DND-41 (cell line): ENCODE measurements around the gene C11orf24.

Source experiments
- ATAC-seq: fragments of 200-7000 bp; cut with Tn5 transposase; 3 replicates; pipeline ENCODE4 v1.9.1; 2021; ENCODE audit warnings: low read depth; ENCODE audit not compliant: insufficient read depth
- DNase-seq: peaks from one replicate; pipeline ENCODE4 v3.0.0-alpha.2; 2020
- H2AFZ ChIP-seq: 2 replicates; pipeline ENCODE4 v1.6.0; 2012; ENCODE audit warnings: low read depth, low read length
- H3K27ac ChIP-seq: 2 replicates; pipeline ENCODE4 v1.5.1; 2012; ENCODE audit warnings: low read length, inconsistent platforms
- H3K27me3 ChIP-seq: fragments of 200-600 bp; sonication (generic); 2 replicates; pipeline ENCODE4 v1.6.0; 2012; ENCODE audit warnings: low read length, mild to moderate bottlenecking, inconsistent platforms; ENCODE audit not compliant: insufficient read depth, poor library complexity
- H3K36me3 ChIP-seq: 2 replicates; pipeline ENCODE4 v1.5.1; 2012; ENCODE audit warnings: low read length, inconsistent platforms; ENCODE audit not compliant: insufficient read depth
- H3K4me1 ChIP-seq: 2 replicates; pipeline ENCODE4 v1.5.1; 2012; ENCODE audit warnings: mild to moderate bottlenecking, low read length; ENCODE audit not compliant: insufficient read depth
- H3K4me2 ChIP-seq: 2 replicates; pipeline ENCODE4 v1.6.0; 2012; ENCODE audit warnings: mild to moderate bottlenecking, moderate library complexity, low read length, inconsistent platforms; ENCODE audit not compliant: insufficient read depth
- H3K4me3 ChIP-seq, 2 experiments: fragments of 200-600 bp in 1 of 2; shearing (Covaris generic) in 1 of 2; 2 replicates each; pipeline ENCODE4 v1.5.1; 2012 to 2016; ENCODE audit warnings: inconsistent platforms in 2 of 2, low read length in 2 of 2, mild to moderate bottlenecking in 2 of 2, low read depth in 1 of 2, moderate library complexity in 1 of 2
- H3K79me2 ChIP-seq: 2 replicates; pipeline ENCODE4 v1.6.0; 2012; ENCODE audit warnings: low read length, inconsistent platforms; ENCODE audit not compliant: insufficient read depth
- H3K9ac ChIP-seq: 2 replicates; pipeline ENCODE4 v1.6.0; 2012; ENCODE audit warnings: low read depth, mild to moderate bottlenecking, inconsistent platforms, low read length, moderate library complexity
- H3K9me3 ChIP-seq: 2 replicates; pipeline ENCODE4 v1.5.1; 2012; ENCODE audit warnings: low read length, moderate library complexity, mild to moderate bottlenecking, inconsistent platforms; ENCODE audit not compliant: insufficient read depth, severe bottlenecking
- H4K20me1 ChIP-seq: 2 replicates; pipeline ENCODE4 v1.6.0; 2012; ENCODE audit warnings: low read length; ENCODE audit not compliant: insufficient read depth
- EZH2 ChIP-seq: IDR thresholded peaks from 3 replicates; pipeline ENCODE4 v1.6.1; 2012; ENCODE audit warnings: borderline replicate concordance, low read depth, mild to moderate bottlenecking, moderate library complexity, low read length, inconsistent platforms; ENCODE audit not compliant: severe bottlenecking
- TF ChIP-seq, protein P1 (sequence below): IDR thresholded peaks from 2 replicates; pipeline ENCODE4 v1.5.1; 2012; ENCODE audit warnings: borderline replicate concordance, low read length, moderate library complexity, mild to moderate bottlenecking; ENCODE audit not compliant: poor library complexity, severe bottlenecking; ENCODE audit errors: extremely low read depth

Gene C11orf24

DNA sequence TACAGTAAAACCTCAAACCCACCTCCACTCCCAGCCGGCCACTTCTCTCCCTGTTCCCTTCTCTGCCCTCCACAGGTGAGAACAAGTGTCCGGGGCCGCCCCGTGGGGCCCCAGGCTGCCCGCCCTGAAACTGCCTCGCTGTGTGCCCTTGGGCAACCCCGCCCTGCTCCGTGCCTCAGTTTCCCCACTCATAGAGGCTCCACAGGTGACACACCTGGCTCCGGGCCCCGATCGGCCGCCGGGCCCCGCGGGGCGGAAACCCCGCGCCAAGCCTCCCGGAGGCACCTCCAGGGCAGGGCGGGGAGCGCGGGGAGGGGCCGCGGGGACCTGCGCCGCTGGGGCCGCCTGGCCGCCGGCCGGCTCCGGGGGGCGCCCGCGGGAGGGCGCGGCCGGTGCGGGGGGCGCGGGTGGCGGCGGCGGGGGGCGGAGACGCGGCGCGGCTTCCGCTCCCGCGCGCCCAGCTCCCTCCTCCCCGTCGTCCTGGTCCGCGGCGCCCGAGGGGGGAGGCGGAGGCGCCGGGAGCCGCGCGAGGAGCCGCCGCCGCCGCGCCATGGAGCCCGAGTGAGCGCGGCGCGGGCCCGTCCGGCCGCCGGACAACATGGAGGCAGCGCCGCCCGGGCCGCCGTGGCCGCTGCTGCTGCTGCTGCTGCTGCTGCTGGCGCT, 40.5 kb upstream of the C11orf24 start, which contains the start of gene LRP5:
Gene LRP5 (plus strand): TSS at position 475 of the 663 bp plus-strand sequence. CDS start 124 bp downstream, at position 599.
- Histone ChIP-seq H3K9me3 (no peaks in the 10 kb centered on the region), H2AFZ (peak within 1 kb of the TSS; percentile 57), H3K36me3 (no peaks in the 10 kb centered on the region), H3K4me1 (peaks cover 29% of the 10 kb centered on the region), H3K27ac (peak within 1 kb of the TSS; percentile 50), H3K79me2 (peaks cover 34% of the 10 kb centered on the region), H3K9ac (peak within 1 kb of the TSS; percentile 60), H3K4me2 (peak within 1 kb of the TSS; percentile 86), H3K27me3 (no peaks in the 10 kb centered on the region), H3K4me3 (peak within 1 kb of the TSS; percentile 44 to 67; a peak in 3 of 4 replicates), H4K20me1 (peaks cover 29% of the 10 kb centered on the region)
- DNase-seq (peak; percentile 50), ATAC-seq (peak; percentile 52)
- TF ChIP-seq, protein P1, sequence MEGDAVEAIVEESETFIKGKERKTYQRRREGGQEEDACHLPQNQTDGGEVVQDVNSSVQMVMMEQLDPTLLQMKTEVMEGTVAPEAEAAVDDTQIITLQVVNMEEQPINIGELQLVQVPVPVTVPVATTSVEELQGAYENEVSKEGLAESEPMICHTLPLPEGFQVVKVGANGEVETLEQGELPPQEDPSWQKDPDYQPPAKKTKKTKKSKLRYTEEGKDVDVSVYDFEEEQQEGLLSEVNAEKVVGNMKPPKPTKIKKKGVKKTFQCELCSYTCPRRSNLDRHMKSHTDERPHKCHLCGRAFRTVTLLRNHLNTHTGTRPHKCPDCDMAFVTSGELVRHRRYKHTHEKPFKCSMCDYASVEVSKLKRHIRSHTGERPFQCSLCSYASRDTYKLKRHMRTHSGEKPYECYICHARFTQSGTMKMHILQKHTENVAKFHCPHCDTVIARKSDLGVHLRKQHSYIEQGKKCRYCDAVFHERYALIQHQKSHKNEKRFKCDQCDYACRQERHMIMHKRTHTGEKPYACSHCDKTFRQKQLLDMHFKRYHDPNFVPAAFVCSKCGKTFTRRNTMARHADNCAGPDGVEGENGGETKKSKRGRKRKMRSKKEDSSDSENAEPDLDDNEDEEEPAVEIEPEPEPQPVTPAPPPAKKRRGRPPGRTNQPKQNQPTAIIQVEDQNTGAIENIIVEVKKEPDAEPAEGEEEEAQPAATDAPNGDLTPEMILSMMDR: no peak
- no peak for TF ChIP-seq EZH2

DNA sequence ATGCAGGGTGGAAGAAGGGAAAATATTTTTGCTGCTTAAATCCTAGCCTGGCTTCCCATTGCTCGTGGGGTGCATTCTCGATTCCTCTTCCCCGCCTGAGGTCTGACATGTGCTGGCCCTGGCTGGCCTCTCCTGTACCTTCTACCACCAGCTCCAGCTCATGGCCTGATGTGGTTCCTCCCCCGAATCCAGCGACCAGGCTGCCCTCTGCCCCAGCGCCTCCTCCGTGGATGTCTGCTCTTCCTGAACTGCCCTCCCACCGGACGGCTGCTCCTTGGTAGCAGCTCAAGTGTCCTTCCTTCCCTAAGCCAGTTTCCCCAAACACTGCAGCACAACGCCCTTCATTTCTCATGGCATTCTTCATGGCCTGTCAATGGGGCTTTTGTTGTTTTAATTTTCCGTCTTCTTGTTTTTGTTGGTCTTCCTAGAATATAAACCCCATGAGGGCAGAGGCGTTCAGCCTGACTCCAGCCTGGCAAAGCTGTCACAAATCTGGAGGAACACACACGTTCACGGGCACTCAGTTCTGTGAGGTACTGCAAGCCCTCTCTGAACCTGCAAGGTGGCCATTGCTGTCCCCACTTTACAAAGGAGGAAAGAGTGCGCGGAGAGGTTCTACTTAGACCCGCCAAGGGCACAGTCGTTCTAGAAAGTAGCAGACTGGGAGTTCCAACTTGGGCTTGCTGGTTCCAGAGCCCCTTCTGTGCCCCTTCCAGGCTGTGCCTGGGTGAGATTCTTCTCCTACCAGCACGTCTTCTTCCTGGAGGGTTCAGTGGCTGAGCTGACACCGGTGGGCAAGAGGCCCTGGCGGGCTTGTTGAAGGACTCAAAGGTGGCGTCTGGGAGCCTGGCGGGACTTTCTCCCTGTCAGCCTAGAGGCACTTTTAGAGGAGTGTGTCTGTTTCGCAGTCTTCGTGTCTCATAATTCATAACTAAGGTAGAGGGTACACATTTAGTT, 39.7 kb upstream of the C11orf24 start:
- no peak for DNase-seq
- no peak for ATAC-seq
- Histone ChIP-seq H3K9me3 (no peaks in the 10 kb centered on the region), H2AFZ (no peak overlapping the region), H3K36me3 (no peaks in the 10 kb centered on the region), H3K4me2 (peak overlapping the region; percentile 42; the same call in 1 of the 2 replicates), H3K79me2 (peaks cover 26% of the 10 kb centered on the region), H3K4me3 (no peak overlapping the region), H3K4me1 (peaks cover 29% of the 10 kb centered on the region), H4K20me1 (peaks cover 24% of the 10 kb centered on the region), H3K27me3 (no peaks in the 10 kb centered on the region), H3K27ac (no peak overlapping the region), H3K9ac (no peak overlapping the region)
- TF ChIP-seq, protein P1: no peak
- no peak for TF ChIP-seq EZH2

DNA sequence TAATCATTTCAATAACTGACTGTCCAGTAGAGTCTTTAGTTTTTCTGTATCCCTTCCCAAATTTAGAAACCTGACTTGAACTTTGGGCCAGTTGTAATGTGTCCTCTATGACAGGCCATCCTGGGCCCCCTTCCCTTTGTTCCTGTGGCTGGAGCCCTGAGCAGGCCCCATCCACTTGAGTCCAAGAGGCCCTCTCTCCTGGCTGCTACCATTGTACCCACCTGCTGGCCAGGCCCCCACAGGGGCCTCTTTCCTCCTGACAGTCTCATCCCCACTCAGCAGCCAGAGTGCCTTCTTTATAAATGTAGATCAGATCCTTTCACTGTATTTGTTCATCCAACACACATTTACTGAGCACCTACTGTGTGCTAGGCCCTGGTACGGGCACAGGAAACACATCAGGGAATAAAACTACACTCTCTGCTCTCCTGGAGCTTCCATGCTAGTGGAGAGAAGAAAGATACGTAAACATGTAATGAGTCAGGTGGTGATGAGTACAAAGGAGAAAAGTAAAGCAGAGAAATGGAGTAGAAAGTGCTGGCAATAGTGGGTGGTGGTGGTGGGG, 37.9 kb upstream of the C11orf24 start:
- peaks cover 14% of the 10 kb centered on the region for H4K20me1 ChIP-seq
- no peaks in the 10 kb centered on the region for H3K27me3 ChIP-seq
- no peak overlapping the region for H3K4me3 ChIP-seq
- H2AFZ ChIP-seq: no peak overlapping the region
- H3K79me2 ChIP-seq: peaks cover 15% of the 10 kb centered on the region
- no peaks in the 10 kb centered on the region for H3K36me3 ChIP-seq
- no peak overlapping the region for H3K4me2 ChIP-seq
- TF ChIP-seq, protein P1: no peak
- no peak for TF ChIP-seq EZH2
- no peak overlapping the region for H3K27ac ChIP-seq
- H3K9me3 ChIP-seq: no peaks in the 10 kb centered on the region
- H3K9ac ChIP-seq: no peak overlapping the region
- ATAC-seq (no peak), DNase-seq (no peak)
- peaks cover 20% of the 10 kb centered on the region for H3K4me1 ChIP-seq
